Mucosa of descending colon (tissue), 3 donors: Measurements from ENCODE around the gene OPA3. TPM values are rescaled to one million over a fixed set of nuclear protein-coding genes. Genes with fewer than 3 reads are reported as not detected.

Experiments
- ATAC-seq: fragments of 200-7000 bp; cut with Tn5 transposase; one replicate; pipeline ENCODE4 v1.9.1; 2020; ENCODE audit warnings: mild to moderate bottlenecking, moderate library complexity
- DNase-seq, 3 donors: peaks; one replicate each; pipeline ENCODE4 v3.0.0-alpha.2; 2020
- H3K36me3 ChIP-seq: fragments of 200-600 bp; one replicate; pipeline ENCODE4 v1.8.0; 2021; ENCODE audit warnings: low read depth, mild to moderate bottlenecking
- H3K4me1 ChIP-seq: fragments of 200-600 bp; one replicate; pipeline ENCODE4 v1.8.0; 2021; ENCODE audit warnings: low read depth, mild to moderate bottlenecking
- H3K4me3 ChIP-seq: fragments of 200-600 bp; one replicate; pipeline ENCODE4 v1.8.0; 2021; ENCODE audit warnings: mild to moderate bottlenecking
- H3K9me3 ChIP-seq: fragments of 200-600 bp; one replicate; pipeline ENCODE4 v1.8.0; 2021; ENCODE audit warnings: mild to moderate bottlenecking
- intact Hi-C, 2 donors: fragments of 100-400 bp; cut with DNase I in 1 of 2; cut with micrococcal nuclease in 1 of 2; formaldehyde crosslinking; loops; one replicate each; pipeline versions ENCODE4 v1.11.0 to v1.11.1; 2022; cut with DNase I, micrococcal nuclease
- total RNA-seq, 3 donors: library from RNA; stranded (reverse); fragmentation: NEBNext Ultra II Directional in 2 of 3; extraction: Animal tissue kit (Norgen Biotek cat#: 25700) in 2 of 3; gene quantifications; one replicate each; pipeline versions ENCODE4 v1.2.1 to v1.2.4, GENCODE V29; 2021 to 2023
- TF ChIP-seq, protein P1 (sequence below): fragments of 200-600 bp; IDR thresholded peaks from one replicate; pipeline ENCODE4 v1.8.0; 2022; ENCODE audit warnings: antibody characterized with exemption, mild to moderate bottlenecking
- donor health status: DM: no; HTN: no; CAD: no; lungs with moderate emphysema.
- donor health status: DM: no; HTN: no; CAD: no.
- donor health status: DM: no; HTN: yes; CAD: no.

Gene OPA3
- total RNA-seq, 3 donors from 2014 or later: 12.1 to 16.4 (median 13.4) TPM

GRCh38 chr19:45569619-45570421 is 14.8 kb downstream of the OPA3 start:
- no peaks in the 10 kb centered on the region for H3K36me3 ChIP-seq
- H3K9me3 ChIP-seq: no peaks in the 10 kb centered on the region
- ATAC-seq: peak; percentile 91
- TF ChIP-seq, protein P1, sequence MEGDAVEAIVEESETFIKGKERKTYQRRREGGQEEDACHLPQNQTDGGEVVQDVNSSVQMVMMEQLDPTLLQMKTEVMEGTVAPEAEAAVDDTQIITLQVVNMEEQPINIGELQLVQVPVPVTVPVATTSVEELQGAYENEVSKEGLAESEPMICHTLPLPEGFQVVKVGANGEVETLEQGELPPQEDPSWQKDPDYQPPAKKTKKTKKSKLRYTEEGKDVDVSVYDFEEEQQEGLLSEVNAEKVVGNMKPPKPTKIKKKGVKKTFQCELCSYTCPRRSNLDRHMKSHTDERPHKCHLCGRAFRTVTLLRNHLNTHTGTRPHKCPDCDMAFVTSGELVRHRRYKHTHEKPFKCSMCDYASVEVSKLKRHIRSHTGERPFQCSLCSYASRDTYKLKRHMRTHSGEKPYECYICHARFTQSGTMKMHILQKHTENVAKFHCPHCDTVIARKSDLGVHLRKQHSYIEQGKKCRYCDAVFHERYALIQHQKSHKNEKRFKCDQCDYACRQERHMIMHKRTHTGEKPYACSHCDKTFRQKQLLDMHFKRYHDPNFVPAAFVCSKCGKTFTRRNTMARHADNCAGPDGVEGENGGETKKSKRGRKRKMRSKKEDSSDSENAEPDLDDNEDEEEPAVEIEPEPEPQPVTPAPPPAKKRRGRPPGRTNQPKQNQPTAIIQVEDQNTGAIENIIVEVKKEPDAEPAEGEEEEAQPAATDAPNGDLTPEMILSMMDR: peak; percentile 71
- intact Hi-C loops: no loop called here
- peak; percentile 70 to 86 (median 84) for DNase-seq
- H3K4me3 ChIP-seq: no peak overlapping the region
- H3K4me1 ChIP-seq: peaks cover 24% of the 10 kb centered on the region

GRCh38 chr19:45568732-45569131 is 15.9 kb downstream of the OPA3 start:
- Histone ChIP-seq H3K9me3 (no peaks in the 10 kb centered on the region), H3K4me3 (no peak overlapping the region), H3K36me3 (no peaks in the 10 kb centered on the region), H3K4me1 (peaks cover 24% of the 10 kb centered on the region)
- TF ChIP-seq, protein P1: no peak
- no peak for DNase-seq
- intact Hi-C loops: no loop called here
- peak; percentile 88 for ATAC-seq

GRCh38 chr19:45567609-45568008 is 17.0 kb downstream of the OPA3 start:
- Histone ChIP-seq H3K36me3 (no peaks in the 10 kb centered on the region), H3K4me1 (peaks cover 29% of the 10 kb centered on the region), H3K9me3 (no peaks in the 10 kb centered on the region), H3K4me3 (no peak overlapping the region)
- no peak for DNase-seq
- intact Hi-C loops: no loop called here
- TF ChIP-seq, protein P1: no peak
- peak; percentile 16 for ATAC-seq

DNA sequence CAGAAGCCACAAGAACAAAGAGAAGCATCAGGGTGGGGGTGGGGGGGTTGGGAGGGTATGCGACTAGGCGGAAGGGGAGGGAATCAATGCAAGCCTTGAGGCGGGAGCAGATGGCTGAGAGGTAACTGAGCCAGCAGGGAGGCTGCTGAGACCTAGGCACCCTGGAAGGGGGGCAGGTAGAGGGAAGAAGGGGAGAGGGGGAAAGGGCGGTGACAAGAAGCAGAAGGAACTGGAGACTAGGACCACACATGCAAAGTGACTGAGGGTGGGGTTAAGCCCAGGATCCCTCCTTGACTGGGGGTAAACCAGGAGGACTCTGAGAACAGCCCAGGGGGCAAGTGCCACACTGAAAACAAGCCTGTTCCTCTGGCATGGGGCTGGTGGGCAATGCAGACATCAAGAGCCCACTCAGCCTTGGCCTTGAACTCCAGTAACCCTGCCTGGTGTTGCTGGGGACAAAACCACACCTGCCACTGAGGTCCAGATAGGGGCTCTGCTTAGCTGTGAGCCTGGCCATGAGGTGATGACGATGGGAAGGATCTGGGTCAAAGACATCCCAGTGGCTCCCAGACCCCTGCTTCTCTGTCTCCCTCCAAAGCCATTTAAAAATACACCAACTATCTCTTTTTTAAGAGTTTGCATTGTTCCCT is 20.3 kb downstream of the OPA3 start:
- Histone ChIP-seq H3K36me3 (no peaks in the 10 kb centered on the region), H3K4me1 (peaks cover 37% of the 10 kb centered on the region), H3K9me3 (no peaks in the 10 kb centered on the region), H3K4me3 (no peak overlapping the region)
- TF ChIP-seq, protein P1: no peak
- ATAC-seq: no peak
- intact Hi-C loops: no loop called here
- no peak for DNase-seq

- ATAC-seq (no peak), DNase-seq (peak in 1 of 3 donors; percentile 25)
- intact Hi-C loops: no loop called here
- no peaks in the 10 kb centered on the region for H3K9me3 ChIP-seq
- H3K4me1 ChIP-seq: peaks cover 21% of the 10 kb centered on the region
- H3K4me3 ChIP-seq: no peak overlapping the region
- no peaks in the 10 kb centered on the region for H3K36me3 ChIP-seq
- TF ChIP-seq, protein P1: no peak
Observed at GRCh38 chr19:45560686-45561085, 23.9 kb downstream of the OPA3 start.
